B cell (primary cell): ENCODE data around the gene PLEKHA5. TPM values are rescaled to one million over a fixed set of nuclear protein-coding genes. Genes with fewer than 3 reads are reported as not detected.

Experiments used
- ATAC-seq: fragments of 200-7000 bp; cut with Tn5 transposase; one replicate; pipeline ENCODE4 v1.10.0; 2021; ENCODE audit warnings: low read depth, mild to moderate bottlenecking, moderate number of reproducible peaks, moderate library complexity
- CTCF ChIA-PET: fragments of 350-600 bp; sonication (Branson Sonifier 250); formaldehyde crosslinking; loops from one replicate; lab custom pipeline; 2021; ENCODE audit warnings: antibody characterized with exemption, inconsistent platforms; lab: Charles Lee
- POLR2A ChIA-PET: fragments of 350-600 bp; sonication (Branson Sonifier 250); formaldehyde crosslinking; loops from one replicate; lab custom pipeline; 2021; ENCODE audit warnings: antibody characterized with exemption; lab: Charles Lee
- DNase-seq: peaks from one replicate; pipeline ENCODE4 v3.0.0; 2013
- H2AFZ ChIP-seq: 2 replicates; pipeline ENCODE4 v1.6.1; 2012; ENCODE audit warnings: mild to moderate bottlenecking, low read depth, low read length; ENCODE audit not compliant: insufficient read depth, poor library complexity, severe bottlenecking
- H3K27ac ChIP-seq, 2 donors: 1 replicate in 1 of 2; 2 replicates in 1 of 2; pipeline ENCODE4 v1.5.1; 2012 to 2013; ENCODE audit warnings: low read length in 2 of 2, mild to moderate bottlenecking in 2 of 2, moderate library complexity in 1 of 2
- H3K27me3 ChIP-seq, 4 experiments: fragments of 200-600 bp in 1 of 4; sonication (generic) in 1 of 4; replicated peaks in 1 of 4; 1 replicate in 2 of 4; 2 replicates in 2 of 4; pipeline versions ENCODE4 v1.6.1 to v1.7.0; 2013 to 2016; ENCODE audit warnings: low read length in 3 of 4, mild to moderate bottlenecking in 2 of 4, mixed read lengths in 1 of 4, moderate library complexity in 1 of 4; ENCODE audit not compliant: insufficient read depth in 4 of 4, control insufficient read depth in 3 of 4; ENCODE audit errors: control extremely low read depth in 1 of 4
- H3K36me3 ChIP-seq, 2 experiments: replicated peaks in 1 of 2; 1 replicate in 1 of 2; 2 replicates in 1 of 2; pipeline versions ENCODE4 v1.6.1 to v1.7.1; 2013; ENCODE audit warnings: low read length in 1 of 2; ENCODE audit not compliant: insufficient read depth in 2 of 2, control insufficient read depth in 1 of 2; ENCODE audit errors: control extremely low read depth in 1 of 2, extremely low read depth in 1 of 2
- H3K4me1 ChIP-seq, 2 donors: fragments of 200-600 bp in 1 of 2; sonication (generic) in 1 of 2; 1 replicate in 1 of 2; 2 replicates in 1 of 2; pipeline versions ENCODE4 v1.5.1 to v1.6.1; 2013 to 2017; ENCODE audit warnings: low read length in 2 of 2; ENCODE audit not compliant: control insufficient read depth in 2 of 2, insufficient read depth in 2 of 2
- H3K4me2 ChIP-seq: replicated peaks from 2 replicates; pipeline ENCODE3; 2012; ENCODE audit warnings: mild to moderate bottlenecking, low read depth, low read length; ENCODE audit not compliant: poor library complexity, severe bottlenecking
- H3K4me3 ChIP-seq, 5 experiments: fragments of 200-600 bp in 1 of 5; sonication (generic) in 1 of 5; 1 replicate in 3 of 5; 2 replicates in 2 of 5; pipeline versions ENCODE4 v1.5.1 to v1.7.0; 2011 to 2016; ENCODE audit warnings: low read length in 4 of 5, mild to moderate bottlenecking in 4 of 5, low read depth in 2 of 5, control low read depth in 1 of 5, moderate library complexity in 1 of 5; ENCODE audit not compliant: insufficient read depth in 1 of 5; ENCODE audit errors: control extremely low read depth in 1 of 5, extremely low read depth in 1 of 5
- H3K79me2 ChIP-seq: fragments of 200-600 bp; sonication (generic); one replicate; pipeline ENCODE4 v1.6.0; 2016; ENCODE audit warnings: low read length; ENCODE audit not compliant: control insufficient read depth, insufficient read depth
- H3K9ac ChIP-seq: fragments of 200-600 bp; sonication (generic); 2 replicates; pipeline ENCODE4 v1.6.1; 2017; ENCODE audit warnings: mild to moderate bottlenecking, low read length, moderate library complexity
- H3K9me3 ChIP-seq, 3 donors: one replicate each; pipeline versions ENCODE4 v1.6.1 to v1.7.1; 2013; ENCODE audit warnings: low read length in 2 of 3; ENCODE audit not compliant: control insufficient read depth in 2 of 3, insufficient read depth in 1 of 3; ENCODE audit errors: control extremely low read depth in 1 of 3
- H4K20me1 ChIP-seq: 2 replicates; pipeline ENCODE4 v1.6.0; 2012; ENCODE audit warnings: mild to moderate bottlenecking, low read length; ENCODE audit not compliant: insufficient read depth, control insufficient read depth, poor library complexity, severe bottlenecking
- H3K27ac Mint-ChIP-seq: one replicate; pipeline ENCODE4 v1.8.0; 2021; ENCODE audit warnings: mixed read lengths
- H3K27me3 Mint-ChIP-seq: one replicate; pipeline ENCODE4 v1.8.0; 2021; ENCODE audit warnings: mixed read lengths
- H3K4me1 Mint-ChIP-seq: one replicate; pipeline ENCODE4 v1.8.0; 2021; ENCODE audit warnings: mixed read lengths
- H3K4me3 Mint-ChIP-seq: one replicate; pipeline ENCODE4 v1.8.0; 2021; ENCODE audit warnings: mixed read lengths
- H3K9me3 Mint-ChIP-seq: one replicate; pipeline ENCODE4 v1.8.0; 2022; ENCODE audit warnings: mixed read lengths; ENCODE audit not compliant: insufficient read depth
- EZH2 ChIP-seq: IDR thresholded peaks from 2 replicates; pipeline ENCODE4 v1.6.1; 2012; ENCODE audit warnings: borderline replicate concordance, low read depth, mild to moderate bottlenecking, moderate library complexity, low read length; ENCODE audit not compliant: insufficient read depth, poor library complexity, severe bottlenecking
- WGBS: methylation state at CpG from one replicate; pipeline ENCODE4 v1.1.5; 2013; ENCODE audit warnings: missing lambda C conversion rate; ENCODE audit not compliant: insufficient coverage; 5-methylcytosine and 5-hydroxymethylcytosine counted together
- intact Hi-C: fragments of 100-400 bp; cut with micrococcal nuclease; formaldehyde crosslinking; loops from one replicate; pipeline ENCODE4 v1.10.0; 2022
- polyA plus RNA-seq: library from polyadenylated mRNA; depleted of rRNA; stranded (reverse); fragments of >200 nt; gene quantifications from 2 replicates; pipeline ENCODE4 v1.2.3, GENCODE V29; 2012
- total RNA-seq, 2 donors: library from RNA; stranded (reverse); fragments of 120-200 nt in 1 of 2; gene quantifications; 1 replicate in 1 of 2; 2 replicates in 1 of 2; pipeline versions ENCODE4 v1.2.3 to v1.2.4, GENCODE V29; 2013 to 2022
- TF ChIP-seq, protein P1 (sequence below): fragments of 200-600 bp; IDR thresholded peaks from one replicate; pipeline ENCODE4 v1.8.0; 2022; ENCODE audit warnings: antibody characterized with exemption, mild to moderate bottlenecking

PLEKHA5 gene
- total and polyA plus RNA-seq, 2 donors (not counting 1 experiment from before 2014, with no cell fraction given) = 0.03 to 0.22 TPM

DNA sequence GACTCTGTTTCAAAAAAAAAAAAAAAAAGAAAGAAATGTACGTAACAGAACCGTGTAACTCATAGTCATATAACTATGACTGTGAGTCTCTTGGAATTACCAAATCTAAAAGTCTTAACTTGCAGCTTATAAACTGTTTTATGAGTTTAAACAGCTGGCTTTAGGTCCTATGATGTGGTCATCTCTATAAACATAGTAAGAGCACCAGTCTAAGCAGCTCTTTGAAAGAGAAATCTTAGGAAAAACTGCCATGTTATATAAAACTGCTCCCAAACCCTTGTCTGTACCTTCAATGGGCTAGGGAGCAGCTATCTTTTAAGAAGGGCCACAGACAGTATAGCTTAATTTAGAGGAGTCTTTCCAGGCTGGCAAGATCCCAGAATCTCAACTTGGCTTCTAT is 194.3 kb downstream of the PLEKHA5 start:
- no peak for ATAC-seq
- intact Hi-C loops = no loop called here
- Mint-ChIP-seq H3K27ac (no peak overlapping the region), H3K27me3 (no peaks in the 10 kb centered on the region), H3K9me3 (peaks cover 2% of the 10 kb centered on the region), H3K4me3 (no peak overlapping the region), H3K4me1 (no peaks in the 10 kb centered on the region)
- Histone ChIP-seq H3K4me1 (no peaks in the 10 kb centered on the region), H2AFZ (no peak overlapping the region), H3K36me3 (no peaks in the 10 kb centered on the region), H3K9me3 (no peaks in the 10 kb centered on the region), H3K4me2 (no peak overlapping the region), H3K4me3 (no peak overlapping the region), H4K20me1 (no peaks in the 10 kb centered on the region), H3K9ac (no peak overlapping the region), H3K79me2 (no peaks in the 10 kb centered on the region), H3K27ac (no peak overlapping the region), H3K27me3 (no peaks in the 10 kb centered on the region)
- WGBS = no CpG with 5 or more reads among the region's 2 CpGs
- ChIA-PET POLR2A (no interaction called here), CTCF (no interaction called here)
- DNase-seq = no peak
- TF ChIP-seq, protein P1, sequence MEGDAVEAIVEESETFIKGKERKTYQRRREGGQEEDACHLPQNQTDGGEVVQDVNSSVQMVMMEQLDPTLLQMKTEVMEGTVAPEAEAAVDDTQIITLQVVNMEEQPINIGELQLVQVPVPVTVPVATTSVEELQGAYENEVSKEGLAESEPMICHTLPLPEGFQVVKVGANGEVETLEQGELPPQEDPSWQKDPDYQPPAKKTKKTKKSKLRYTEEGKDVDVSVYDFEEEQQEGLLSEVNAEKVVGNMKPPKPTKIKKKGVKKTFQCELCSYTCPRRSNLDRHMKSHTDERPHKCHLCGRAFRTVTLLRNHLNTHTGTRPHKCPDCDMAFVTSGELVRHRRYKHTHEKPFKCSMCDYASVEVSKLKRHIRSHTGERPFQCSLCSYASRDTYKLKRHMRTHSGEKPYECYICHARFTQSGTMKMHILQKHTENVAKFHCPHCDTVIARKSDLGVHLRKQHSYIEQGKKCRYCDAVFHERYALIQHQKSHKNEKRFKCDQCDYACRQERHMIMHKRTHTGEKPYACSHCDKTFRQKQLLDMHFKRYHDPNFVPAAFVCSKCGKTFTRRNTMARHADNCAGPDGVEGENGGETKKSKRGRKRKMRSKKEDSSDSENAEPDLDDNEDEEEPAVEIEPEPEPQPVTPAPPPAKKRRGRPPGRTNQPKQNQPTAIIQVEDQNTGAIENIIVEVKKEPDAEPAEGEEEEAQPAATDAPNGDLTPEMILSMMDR = no peak
- TF ChIP-seq EZH2 = no peak

DNA sequence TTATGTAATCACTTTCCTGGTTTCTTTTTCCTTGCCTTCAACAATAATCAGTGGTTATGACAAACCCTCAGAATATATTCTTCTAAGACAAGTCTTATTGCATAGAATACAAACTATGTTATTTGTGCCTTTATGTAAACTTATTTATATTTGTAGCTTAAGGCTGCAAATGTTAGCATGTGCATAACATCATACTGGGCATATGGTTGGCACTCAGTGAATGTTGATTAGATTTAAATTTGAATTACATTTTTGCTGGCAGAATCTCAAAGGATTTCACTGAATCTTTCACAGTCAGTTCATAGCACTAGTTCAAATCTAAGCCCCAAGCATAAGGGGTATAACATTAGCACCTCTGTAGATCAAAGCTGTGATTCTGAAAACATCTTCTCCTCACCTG is 196.6 kb downstream of the PLEKHA5 start:
- H3K79me2 ChIP-seq = no peaks in the 10 kb centered on the region
- H3K4me2 ChIP-seq = no peak overlapping the region
- DNase-seq (no peak), ATAC-seq (no peak)
- H4K20me1 ChIP-seq = no peaks in the 10 kb centered on the region
- H3K4me3 Mint-ChIP-seq = no peak overlapping the region
- no peaks in the 10 kb centered on the region for H3K27me3 Mint-ChIP-seq
- no peak overlapping the region for H3K27ac Mint-ChIP-seq
- no peaks in the 10 kb centered on the region for H3K4me1 Mint-ChIP-seq
- peaks cover 2% of the 10 kb centered on the region for H3K9me3 Mint-ChIP-seq
- H3K9ac ChIP-seq = no peak overlapping the region
- H3K36me3 ChIP-seq = no peaks in the 10 kb centered on the region
- H3K27me3 ChIP-seq = no peaks in the 10 kb centered on the region
- no peak for TF ChIP-seq EZH2
- TF ChIP-seq, protein P1 = no peak
- no peaks in the 10 kb centered on the region for H3K4me1 ChIP-seq
- ChIA-PET POLR2A (no interaction called here), CTCF (no interaction called here)
- no peak overlapping the region for H3K27ac ChIP-seq
- intact Hi-C loops = no loop called here
- H2AFZ ChIP-seq = no peak overlapping the region
- no peak overlapping the region for H3K4me3 ChIP-seq
- no peaks in the 10 kb centered on the region for H3K9me3 ChIP-seq
